ENCODE measurements around the gene LRRFIP2.

DNA sequence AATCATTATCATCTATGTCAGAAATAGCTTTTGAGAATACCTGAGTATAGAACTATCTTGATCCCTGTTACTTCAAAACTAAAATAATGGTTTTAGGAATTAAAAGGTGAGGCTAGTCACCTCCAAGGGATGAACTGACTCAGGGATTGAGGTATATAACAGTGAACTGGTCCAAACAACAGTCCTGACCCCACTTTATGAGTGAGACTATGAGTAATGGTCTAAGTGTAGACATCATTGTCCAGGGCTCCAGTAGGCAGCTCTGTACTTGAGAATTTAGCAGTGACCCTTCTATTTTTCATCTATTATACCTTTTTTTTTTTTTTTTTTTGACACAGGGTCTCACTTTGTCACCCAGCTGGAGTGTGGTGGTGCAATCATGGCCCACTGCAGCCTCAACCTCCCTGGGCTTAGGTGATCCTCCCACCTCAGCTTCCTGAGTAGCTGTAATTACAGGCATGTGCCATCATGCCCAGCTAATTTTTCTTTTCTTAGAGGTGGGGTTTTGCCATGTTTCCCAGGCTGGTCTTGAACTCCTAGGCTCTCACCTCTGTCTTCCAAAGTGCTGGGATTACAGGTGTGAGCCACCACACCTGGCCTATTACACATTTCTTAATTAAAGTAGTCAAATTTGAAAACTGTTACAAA lies 144.7 kb downstream of the LRRFIP2 start:
- TF ChIP-seq, protein P1, sequence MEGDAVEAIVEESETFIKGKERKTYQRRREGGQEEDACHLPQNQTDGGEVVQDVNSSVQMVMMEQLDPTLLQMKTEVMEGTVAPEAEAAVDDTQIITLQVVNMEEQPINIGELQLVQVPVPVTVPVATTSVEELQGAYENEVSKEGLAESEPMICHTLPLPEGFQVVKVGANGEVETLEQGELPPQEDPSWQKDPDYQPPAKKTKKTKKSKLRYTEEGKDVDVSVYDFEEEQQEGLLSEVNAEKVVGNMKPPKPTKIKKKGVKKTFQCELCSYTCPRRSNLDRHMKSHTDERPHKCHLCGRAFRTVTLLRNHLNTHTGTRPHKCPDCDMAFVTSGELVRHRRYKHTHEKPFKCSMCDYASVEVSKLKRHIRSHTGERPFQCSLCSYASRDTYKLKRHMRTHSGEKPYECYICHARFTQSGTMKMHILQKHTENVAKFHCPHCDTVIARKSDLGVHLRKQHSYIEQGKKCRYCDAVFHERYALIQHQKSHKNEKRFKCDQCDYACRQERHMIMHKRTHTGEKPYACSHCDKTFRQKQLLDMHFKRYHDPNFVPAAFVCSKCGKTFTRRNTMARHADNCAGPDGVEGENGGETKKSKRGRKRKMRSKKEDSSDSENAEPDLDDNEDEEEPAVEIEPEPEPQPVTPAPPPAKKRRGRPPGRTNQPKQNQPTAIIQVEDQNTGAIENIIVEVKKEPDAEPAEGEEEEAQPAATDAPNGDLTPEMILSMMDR (IDR thresholded peaks at IDR 0.05), result no peak
- TF ChIP-seq POLR2A (IDR thresholded peaks at IDR 0.05), result no peak
